Stimulated activated CD4-positive, alpha-beta T cell treated with anti-CD3 and anti-CD28 coated beads, Interleukin-12 subunit alpha, Interleukin-12 subunit beta, amount 100 ng/mL, for 48 hours (primary cell): ENCODE data around the gene SLC25A20.
"Not testable (repeated sequence)": the region's sequence is repeated elsewhere in the genome, so short reads cannot be mapped to it uniquely, and the experiment has no call there.

Experiments used
- DNase-seq, 3 donors: peaks; one replicate each; pipeline ENCODE4 v3.0.0-alpha.2; 2020; ENCODE audit warnings: low read depth in 2 of 3, low spot score in 1 of 3

SLC25A20 gene

GRCh38 chr3:48847504-48848423 is 50.9 kb downstream of the SLC25A20 start, which contains the start of gene PRKAR2A:
TSS of gene PRKAR2A (minus strand) at chr3:48847874. CDS start at chr3:48847596, 278 bp downstream.
- DNase-seq, result peak; percentile 60 to 79 (median 62)

- peak; percentile 31 to 50 (median 31) for DNase-seq
These were observed 51.6 kb downstream of the SLC25A20 start for GRCh38 chr3:48847053-48847503.

DNA sequence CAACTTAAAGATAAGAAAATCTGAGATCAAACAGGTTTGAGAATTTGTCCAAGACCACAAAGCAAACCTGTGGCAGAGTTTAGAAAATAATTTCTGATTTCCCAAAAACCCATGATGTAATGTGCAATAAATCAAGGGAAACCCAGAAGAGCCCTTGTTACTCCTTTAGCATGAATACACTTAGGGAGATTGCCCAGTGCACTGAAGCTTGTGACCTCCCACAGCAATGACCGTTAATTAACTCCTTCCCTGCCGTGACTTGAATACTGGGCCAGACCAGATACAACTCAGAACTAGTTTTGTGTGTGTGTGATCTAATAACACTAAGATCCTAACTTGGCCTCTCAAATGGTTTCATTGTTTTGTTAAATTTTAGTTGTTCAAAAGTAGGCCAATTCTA is 53.5 kb downstream of the SLC25A20 start:
- DNase-seq, result no peak

DNA sequence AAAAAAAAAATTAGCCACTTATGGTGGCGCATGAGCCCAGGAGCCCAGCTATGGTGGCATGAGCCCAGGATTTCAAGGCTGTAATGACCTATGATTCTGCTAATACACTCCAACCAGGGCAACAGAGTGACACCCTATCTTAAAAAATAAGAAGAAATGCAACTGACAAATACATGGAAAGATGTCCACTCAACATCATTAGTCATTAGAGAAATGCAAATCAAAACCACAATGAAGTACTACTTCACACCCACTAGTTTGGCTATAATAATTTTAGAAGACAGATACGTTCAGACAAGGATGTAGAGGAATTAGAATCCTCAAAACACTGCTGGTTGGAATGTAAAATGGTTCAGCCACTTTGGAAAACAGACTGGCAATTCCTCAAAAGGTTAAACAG is 61.5 kb downstream of the SLC25A20 start:
- no peak for DNase-seq

DNA sequence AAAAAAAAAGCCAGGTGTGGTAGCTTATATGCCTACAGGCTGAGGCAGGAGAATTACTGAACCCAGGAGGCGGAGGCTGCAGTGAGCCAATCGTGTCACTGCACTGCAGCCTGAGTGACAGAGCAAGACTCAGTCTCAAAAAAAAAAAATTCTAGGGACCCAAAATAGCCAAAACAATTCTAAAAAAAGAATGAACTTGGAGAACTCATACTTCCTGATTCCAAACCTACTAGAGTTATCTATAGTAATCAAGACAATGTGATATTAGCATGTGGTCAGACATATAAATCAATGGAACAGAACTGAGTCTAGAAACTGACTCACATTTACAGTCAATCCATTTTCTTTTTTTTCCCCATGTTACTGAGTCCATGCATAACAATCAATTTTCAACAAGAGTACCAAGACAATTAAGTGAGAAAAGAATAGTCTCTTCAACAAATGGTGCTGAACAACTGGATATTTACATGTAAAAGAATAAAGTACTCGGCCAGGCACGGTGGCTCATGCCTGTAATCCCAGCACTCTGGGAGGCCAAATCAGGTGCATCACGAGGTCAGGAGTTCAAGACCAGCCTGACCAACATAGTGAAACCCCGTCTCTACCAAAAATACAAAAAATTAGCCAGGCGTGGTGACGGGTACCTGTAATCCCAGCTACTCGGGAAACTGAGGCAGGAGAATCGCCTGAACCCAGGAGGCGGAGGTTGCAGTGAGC is 62.9 kb downstream of the SLC25A20 start:
- no peak for DNase-seq

- DNase-seq, result no peak
These were observed 66.0 kb downstream of the SLC25A20 start for GRCh38 chr3:48832684-48833083.

DNA sequence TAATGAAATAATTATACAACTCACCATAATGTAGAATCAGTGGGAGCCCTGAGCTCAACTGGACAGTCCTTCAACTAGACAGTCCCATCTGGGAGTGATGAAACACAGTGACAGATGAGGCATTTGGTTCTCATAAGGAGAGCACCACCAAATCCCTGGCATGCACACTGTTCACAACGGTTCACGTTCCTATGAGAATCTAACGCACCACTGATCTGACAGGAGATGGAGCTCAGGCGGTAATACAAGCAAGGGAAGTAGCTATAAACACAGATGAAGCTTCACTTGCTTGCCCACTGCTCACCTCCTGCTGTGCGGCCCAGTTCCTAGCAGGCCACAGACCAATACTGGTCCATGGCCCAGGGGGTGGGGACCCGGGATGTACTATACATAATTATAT is 68.0 kb downstream of the SLC25A20 start:
- no peak for DNase-seq

DNA sequence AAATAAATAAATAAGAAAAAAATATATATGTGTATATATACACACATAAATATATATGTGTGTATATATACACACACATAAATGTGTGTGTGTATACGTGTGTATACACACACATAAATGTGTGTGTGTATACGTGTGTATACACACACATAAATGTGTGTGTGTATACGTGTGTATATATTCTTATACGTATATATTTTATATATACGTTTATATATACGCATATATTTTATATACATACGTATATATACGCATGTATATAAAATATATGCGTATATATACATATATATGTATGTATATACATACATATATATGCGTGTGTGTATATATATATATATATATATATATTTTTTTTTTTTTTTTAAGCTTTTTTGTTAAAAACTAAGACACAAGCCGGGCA is 69.2 kb downstream of the SLC25A20 start:
- not testable (repeated sequence) for DNase-seq

DNA sequence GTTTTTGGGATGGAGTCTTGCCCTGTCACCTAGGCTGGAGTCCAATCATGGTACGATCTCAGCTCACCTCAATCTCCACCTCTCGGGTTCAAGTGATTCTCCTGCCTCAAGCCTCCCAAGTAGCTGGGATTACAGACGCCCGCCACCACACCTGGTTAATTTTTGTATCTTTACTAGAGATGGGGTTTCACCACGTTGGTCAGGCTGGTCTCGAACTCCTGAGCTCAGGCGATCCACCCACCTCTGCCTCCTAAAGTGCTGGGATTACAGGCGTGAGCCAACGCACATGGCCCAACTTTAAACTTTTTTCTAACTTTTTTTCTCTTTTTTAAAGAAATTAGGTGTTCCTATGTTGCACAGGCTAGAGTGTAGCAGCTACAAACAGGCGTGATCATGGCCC is 70.8 kb downstream of the SLC25A20 start:
- not testable (repeated sequence) for DNase-seq

DNA sequence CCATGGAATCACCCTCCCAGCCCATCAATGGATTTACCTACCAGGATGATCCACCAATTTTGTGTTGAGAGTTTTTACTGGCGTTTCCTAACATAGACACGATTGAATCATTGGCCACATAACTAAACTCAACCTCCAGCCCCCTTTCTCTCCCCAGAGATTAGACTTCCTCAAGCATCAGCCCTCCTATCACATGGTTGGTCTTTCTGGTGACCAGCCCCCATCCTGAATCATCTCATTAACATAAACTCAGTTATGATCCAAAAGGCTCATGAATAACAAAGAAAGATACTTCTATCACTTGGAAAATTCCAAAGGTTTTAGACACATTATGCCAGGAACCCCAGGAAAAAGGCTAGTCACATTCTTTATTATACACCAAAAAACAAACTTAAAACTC is 72.2 kb downstream of the SLC25A20 start:
- no peak for DNase-seq

- DNase-seq, result no peak
These were observed 77.9 kb downstream of the SLC25A20 start for GRCh38 chr3:48820612-48821324.

- DNase-seq, result no peak
These were observed 79.2 kb downstream of the SLC25A20 start for GRCh38 chr3:48819234-48820221.

GRCh38 chr3:48811524-48811923 is 87.2 kb downstream of the SLC25A20 start:
- DNase-seq, result no peak
